IMR-90 (cell line): ENCODE data around the gene LIPE. TPM values are rescaled to one million over a fixed set of nuclear protein-coding genes. Genes with fewer than 3 reads are reported as not detected.

Experiments
- ATAC-seq: fragments of 200-7000 bp; cut with Tn5 transposase; 2 replicates; pipeline ENCODE4 v1.9.1; 2020; ENCODE audit warnings: low read depth, mild to moderate bottlenecking, moderate library complexity
- BruUV-seq: library from RNA; stranded (reverse); fragments of 400-500 nt; replicated peaks from 2 replicates; lab custom pipeline; 2021; lab: Mats Ljungman, UMichigan
- CTCF ChIA-PET: fragments of 300-600 bp; formaldehyde crosslinking; extraction: SDS; loops from one replicate; lab custom pipeline; 2021; ENCODE audit warnings: antibody characterized with exemption; lab: Yijun Ruan, JAX
- POLR2A ChIA-PET: fragments of 300-600 bp; sonication (Branson Sonifier 250); formaldehyde crosslinking; loops from one replicate; lab custom pipeline; 2022; ENCODE audit warnings: antibody characterized with exemption; ENCODE audit not compliant: unreplicated experiment; lab: Charles Lee
- DNase-seq: peaks from one replicate; pipeline ENCODE4 v3.0.0; 2013
- H2AFZ ChIP-seq: replicated peaks from 2 replicates; pipeline ENCODE3; 2013; ENCODE audit warnings: low read length, mild to moderate bottlenecking; ENCODE audit not compliant: poor library complexity
- H2AK5ac ChIP-seq: 2 replicates; pipeline ENCODE4 v1.6.1; 2013; ENCODE audit warnings: low read depth, low read length, inconsistent platforms
- H2AK9ac ChIP-seq: replicated peaks from 2 replicates; pipeline ENCODE3; 2013; ENCODE audit warnings: mild to moderate bottlenecking, low read depth, low read length, moderate library complexity; ENCODE audit not compliant: poor library complexity
- H2BK120ac ChIP-seq: 2 replicates; pipeline ENCODE4 v1.6.1; 2013; ENCODE audit warnings: low read depth, low read length, inconsistent platforms
- H2BK15ac ChIP-seq: 3 replicates; pipeline ENCODE4 v1.6.1; 2013; ENCODE audit warnings: low read depth, low read length, inconsistent platforms
- H2BK20ac ChIP-seq: 2 replicates; pipeline ENCODE4 v1.6.1; 2013; ENCODE audit warnings: low read depth, mild to moderate bottlenecking, inconsistent platforms, low read length, moderate library complexity
- H2BK5ac ChIP-seq: 2 replicates; pipeline ENCODE4 v1.6.1; 2013; ENCODE audit warnings: mild to moderate bottlenecking, low read depth, low read length, inconsistent platforms; ENCODE audit not compliant: poor library complexity, severe bottlenecking
- H3K14ac ChIP-seq: replicated peaks from 2 replicates; pipeline ENCODE4 v1.6.1; 2013; ENCODE audit warnings: low read depth, low read length, inconsistent platforms
- H3K18ac ChIP-seq: 2 replicates; pipeline ENCODE4 v1.6.1; 2013; ENCODE audit warnings: low read depth, low read length, control low read depth
- H3K23ac ChIP-seq: 2 replicates; pipeline ENCODE4 v1.6.1; 2013; ENCODE audit warnings: low read depth, low read length, inconsistent platforms
- H3K27ac ChIP-seq: 2 replicates; pipeline ENCODE4 v1.5.1; 2013; ENCODE audit warnings: mild to moderate bottlenecking, control low read depth, low read length; ENCODE audit not compliant: insufficient read depth
- H3K27me3 ChIP-seq: 2 replicates; pipeline ENCODE4 v1.6.1; 2013; ENCODE audit warnings: low read length; ENCODE audit not compliant: control insufficient read depth, insufficient read depth
- H3K36me3 ChIP-seq: 2 replicates; pipeline ENCODE4 v1.6.1; 2013; ENCODE audit warnings: low read length, mixed read lengths; ENCODE audit not compliant: control insufficient read depth, insufficient read depth
- H3K4ac ChIP-seq: 2 replicates; pipeline ENCODE4 v1.6.1; 2013; ENCODE audit warnings: low read depth, low read length, inconsistent platforms
- H3K4me1 ChIP-seq: 2 replicates; pipeline ENCODE4 v1.6.1; 2013; ENCODE audit warnings: low read length, mixed read lengths; ENCODE audit not compliant: control insufficient read depth, insufficient read depth
- H3K4me2 ChIP-seq: 2 replicates; pipeline ENCODE4 v1.6.1; 2013; ENCODE audit warnings: low read depth, mild to moderate bottlenecking, control low read depth, low read length, moderate library complexity
- H3K4me3 ChIP-seq: 2 replicates; pipeline ENCODE4 v1.5.1; 2013; ENCODE audit warnings: low read depth, mild to moderate bottlenecking, control low read depth, low read length, moderate library complexity; ENCODE audit not compliant: insufficient read depth
- H3K56ac ChIP-seq: 2 replicates; pipeline ENCODE4 v1.6.1; 2013; ENCODE audit warnings: low read length, inconsistent platforms; ENCODE audit not compliant: insufficient read depth; ENCODE audit errors: extremely low read depth
- H3K79me1 ChIP-seq, 2 experiments: 2 replicates each; pipeline ENCODE4 v1.6.1; 2013; ENCODE audit warnings: low read length in 2 of 2, inconsistent platforms in 1 of 2, low read depth in 1 of 2
- H3K9ac ChIP-seq: 2 replicates; pipeline ENCODE4 v1.6.1; 2013; ENCODE audit warnings: low read depth, low read length, control low read depth
- H3K9me1 ChIP-seq: 2 replicates; pipeline ENCODE4 v1.6.1; 2013; ENCODE audit warnings: low read length, inconsistent platforms; ENCODE audit not compliant: insufficient read depth
- H3K9me3 ChIP-seq: 2 replicates; pipeline ENCODE4 v1.6.1; 2013; ENCODE audit warnings: low read length; ENCODE audit not compliant: control insufficient read depth, insufficient read depth
- H4K20me1 ChIP-seq: 2 replicates; pipeline ENCODE4 v1.6.1; 2013; ENCODE audit warnings: low read length, inconsistent platforms; ENCODE audit not compliant: insufficient read depth
- H4K5ac ChIP-seq: 2 replicates; pipeline ENCODE4 v1.6.1; 2013; ENCODE audit warnings: mild to moderate bottlenecking, low read depth, low read length, control low read depth
- H4K8ac ChIP-seq, 2 experiments: 2 replicates each; pipeline ENCODE4 v1.6.1; 2013; ENCODE audit warnings: low read depth in 2 of 2, low read length in 2 of 2, control low read depth in 1 of 2, inconsistent platforms in 1 of 2
- H4K91ac ChIP-seq: 2 replicates; pipeline ENCODE4 v1.6.1; 2013; ENCODE audit warnings: low read depth, low read length, inconsistent platforms; ENCODE audit not compliant: insufficient read depth
- BHLHE40 ChIP-seq: fragments of 150-350 bp; IDR thresholded peaks from 2 replicates; pipeline ENCODE4 v1.6.1; 2016; ENCODE audit warnings: mild to moderate bottlenecking, low read depth, low read length
- MAFK ChIP-seq: IDR thresholded peaks from 2 replicates; pipeline ENCODE4 v1.6.1; 2012; ENCODE audit warnings: low read depth, low read length, improper control_type of control experiment
- WGBS, 2 experiments: methylation state at CpG; one replicate each; pipeline versions ENCODE4 v1.1.5 to v1.1.7; 2013; ENCODE audit warnings: missing lambda C conversion rate in 2 of 2; ENCODE audit not compliant: insufficient read length in 1 of 2; ENCODE audit errors: extremely low coverage in 2 of 2; 5-methylcytosine and 5-hydroxymethylcytosine counted together
- dilution Hi-C: fragments of 300-500 bp; cut with HindIII; formaldehyde crosslinking; loops from one replicate; pipeline ENCODE4 v1.14.3; 2018; ENCODE audit warnings: low sequenced_read_pairs; ENCODE audit not compliant: unreplicated experiment
- in situ Hi-C: fragments of 300-500 bp; cut with MboI; formaldehyde crosslinking; loops from 3 replicates; pipeline ENCODE4 v1.14.3; 2019; ENCODE audit warnings: low sequenced_read_pairs, inconsistent platforms, mixed read lengths
- intact Hi-C: fragments of 100-400 bp; cut with micrococcal nuclease; formaldehyde crosslinking; loops from 2 replicates; pipeline ENCODE4 v1.10.0; 2022
- polyA plus RNA-seq, 3 experiments: library from polyadenylated mRNA; depleted of rRNA; stranded (reverse); fragments of >200 nt; gene quantifications; 2 replicates each; pipeline ENCODE4 v1.2.3, GENCODE V29; 2012; ENCODE audit warnings: low replicate concordance in 1 of 3
- total RNA-seq: library from RNA; depleted of rRNA; stranded (reverse); fragments of >200 nt; gene quantifications from 2 replicates; pipeline ENCODE4 v1.2.3, GENCODE V29; 2012

Gene LIPE
- total and polyA plus RNA-seq, 2 of the 4 experiments (the other 2 are of a cell fraction), result 1.1 to 5.4 TPM

DNA sequence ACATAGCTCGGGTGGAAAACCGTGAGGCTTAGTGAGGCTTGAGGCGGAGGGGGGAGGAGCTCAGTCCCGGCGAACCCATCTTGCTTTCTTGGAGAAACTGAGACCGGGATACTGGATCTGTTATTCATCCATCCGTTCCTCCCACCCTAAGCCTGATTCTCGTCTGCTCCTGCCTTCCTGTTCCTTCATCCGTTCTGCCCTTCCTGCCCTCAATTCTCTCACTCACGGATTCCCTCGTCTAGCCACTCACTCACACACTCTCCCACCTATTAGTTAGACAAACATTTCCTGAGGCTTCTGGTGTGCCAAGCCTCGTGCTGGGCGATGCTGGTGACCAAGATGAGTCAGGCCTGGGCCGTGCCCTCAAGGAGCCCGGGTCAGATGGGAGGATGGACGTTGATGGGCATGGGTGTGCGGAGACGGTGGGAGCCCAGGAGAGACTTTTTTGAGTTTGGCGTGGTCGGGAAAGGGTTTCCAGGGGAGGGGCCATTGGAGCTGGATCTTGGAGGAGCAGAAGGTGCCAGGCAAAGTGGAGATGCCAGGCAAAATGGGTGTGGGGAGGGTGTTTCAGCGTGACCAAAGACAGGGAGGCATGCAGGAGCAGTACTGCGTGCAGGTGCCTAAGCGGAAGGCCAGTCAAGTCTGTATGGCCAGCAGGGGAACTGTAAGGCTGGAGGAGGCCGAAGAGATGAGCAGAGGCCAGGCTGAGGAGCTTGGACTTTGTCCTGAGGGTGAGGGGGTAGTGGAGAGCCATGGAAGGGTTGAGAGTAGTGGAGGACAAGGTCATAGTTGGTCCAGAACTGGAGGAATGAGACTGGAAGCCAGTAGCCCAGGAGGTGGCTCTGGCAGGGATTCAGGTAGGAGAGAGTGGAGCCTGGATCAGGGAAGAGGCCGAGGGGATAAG, 29.7 kb downstream of the LIPE start:
- dilution Hi-C loops, result no loop called here
- in situ Hi-C loops, result loop anchor here (10.0 kb wide), 1 partner anchor 283 kb away; no protein-coding TSS in a partner anchor
- Histone ChIP-seq H3K4me3 (peak overlapping the region; percentile 63), H3K9me1 (peaks cover 19% of the 10 kb centered on the region), H3K79me1 (peaks cover 0 to 37% of the 10 kb centered on the region in 2 experiments; a peak in 2 of 4 replicates), H2AK5ac (peak overlapping the region; percentile 80; the same call in 1 of the 2 replicates), H2AFZ (peak overlapping the region; percentile 90), H3K27ac (peak overlapping the region; percentile 42), H2AK9ac (peak overlapping the region; percentile 6), H3K4me1 (peaks cover 7% of the 10 kb centered on the region; the same call in 1 of the 2 replicates), H3K56ac (peak overlapping the region; percentile 38), H3K4me2 (peak overlapping the region; percentile 80), H2BK5ac (peak overlapping the region; percentile 51), H4K20me1 (no peaks in the 10 kb centered on the region), H3K4ac (peak overlapping the region; percentile 82), H3K9me3 (no peaks in the 10 kb centered on the region), H3K9ac (peak overlapping the region; percentile 79), H3K14ac (peak overlapping the region; percentile 89), H2BK15ac (no peak overlapping the region), H3K27me3 (peaks cover 5% of the 10 kb centered on the region; the same call in 1 of the 2 replicates), H4K91ac (peak overlapping the region; percentile 55), H4K8ac (peak overlapping the region; percentile 55 to 83), H3K23ac (peak overlapping the region; percentile 82; the same call in 1 of the 2 replicates), H4K5ac (peak overlapping the region; percentile 41), H2BK120ac (peak overlapping the region; percentile 46), H3K36me3 (no peaks in the 10 kb centered on the region), H3K18ac (peak overlapping the region; percentile 11), H2BK20ac (no peak overlapping the region)
- intact Hi-C loops, result no loop called here
- no peak for DNase-seq
- CTCF ChIA-PET, result no interaction called here
- WGBS, 2 experiments, result 26% methylated on average over 13 of the region's 25 CpGs; no CpG with 5 or more reads in 1 of the 2 experiments
- ATAC-seq, result no peak; the same call in 1 of the 2 replicates
- TF ChIP-seq MAFK (no peak), BHLHE40 (no peak)
- POLR2A ChIA-PET, result no interaction called here
- no TSS peak for BruUV-seq
